ENCODE data around the gene NALCN.

The NALCN gene

GRCh38 chr13:101332583-101332982 lies 83.7 kb downstream of the NALCN start:
- Histone ChIP-seq H3K27me3 (replicated peaks; ENCODE audit: control insufficient read depth, insufficient read depth, low read length) (no peaks in the 10 kb centered on the region), H3K4me3 (replicated peaks; ENCODE audit: low read depth, low read length) (no peak overlapping the region), H3K36me3 (ENCODE audit: control insufficient read depth, insufficient read depth, low read length) (no peaks in the 10 kb centered on the region)
- TF ChIP-seq, protein P1, sequence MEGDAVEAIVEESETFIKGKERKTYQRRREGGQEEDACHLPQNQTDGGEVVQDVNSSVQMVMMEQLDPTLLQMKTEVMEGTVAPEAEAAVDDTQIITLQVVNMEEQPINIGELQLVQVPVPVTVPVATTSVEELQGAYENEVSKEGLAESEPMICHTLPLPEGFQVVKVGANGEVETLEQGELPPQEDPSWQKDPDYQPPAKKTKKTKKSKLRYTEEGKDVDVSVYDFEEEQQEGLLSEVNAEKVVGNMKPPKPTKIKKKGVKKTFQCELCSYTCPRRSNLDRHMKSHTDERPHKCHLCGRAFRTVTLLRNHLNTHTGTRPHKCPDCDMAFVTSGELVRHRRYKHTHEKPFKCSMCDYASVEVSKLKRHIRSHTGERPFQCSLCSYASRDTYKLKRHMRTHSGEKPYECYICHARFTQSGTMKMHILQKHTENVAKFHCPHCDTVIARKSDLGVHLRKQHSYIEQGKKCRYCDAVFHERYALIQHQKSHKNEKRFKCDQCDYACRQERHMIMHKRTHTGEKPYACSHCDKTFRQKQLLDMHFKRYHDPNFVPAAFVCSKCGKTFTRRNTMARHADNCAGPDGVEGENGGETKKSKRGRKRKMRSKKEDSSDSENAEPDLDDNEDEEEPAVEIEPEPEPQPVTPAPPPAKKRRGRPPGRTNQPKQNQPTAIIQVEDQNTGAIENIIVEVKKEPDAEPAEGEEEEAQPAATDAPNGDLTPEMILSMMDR (IDR thresholded peaks at IDR 0.05; ENCODE audit: insufficient read depth, low read length, poor library complexity, severe bottlenecking), result no peak
- DNase-seq (ENCODE audit: extremely low read depth, insufficient read length), result no peak

DNA sequence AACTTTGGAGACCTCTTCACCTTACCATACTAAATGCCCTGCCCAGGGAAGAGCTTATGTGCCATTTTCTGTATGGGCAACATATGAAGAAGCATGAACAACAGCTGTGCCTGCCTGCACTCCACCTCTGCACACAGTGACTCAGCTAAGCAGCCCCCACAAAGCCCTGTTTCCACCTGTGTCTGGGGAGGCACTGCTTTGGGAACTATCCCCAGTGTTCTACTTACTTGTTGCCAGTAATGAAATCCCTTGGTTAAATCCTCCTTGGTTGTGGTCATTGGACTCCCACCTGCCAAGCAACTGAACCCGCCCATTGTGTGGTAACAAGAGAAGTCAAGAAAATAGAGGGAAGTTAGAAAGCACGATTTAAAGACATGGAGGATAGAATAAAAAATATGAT lies 84.6 kb downstream of the NALCN start:
- TF ChIP-seq, protein P1 (IDR thresholded peaks at IDR 0.05; ENCODE audit: insufficient read depth, low read length, poor library complexity, severe bottlenecking), result no peak
- Histone ChIP-seq H3K27me3 (replicated peaks; ENCODE audit: control insufficient read depth, insufficient read depth, low read length) (no peaks in the 10 kb centered on the region), H3K36me3 (ENCODE audit: control insufficient read depth, insufficient read depth, low read length) (no peaks in the 10 kb centered on the region), H3K4me3 (replicated peaks; ENCODE audit: low read depth, low read length) (no peak overlapping the region)
- no peak for DNase-seq (ENCODE audit: extremely low read depth, insufficient read length)

DNA sequence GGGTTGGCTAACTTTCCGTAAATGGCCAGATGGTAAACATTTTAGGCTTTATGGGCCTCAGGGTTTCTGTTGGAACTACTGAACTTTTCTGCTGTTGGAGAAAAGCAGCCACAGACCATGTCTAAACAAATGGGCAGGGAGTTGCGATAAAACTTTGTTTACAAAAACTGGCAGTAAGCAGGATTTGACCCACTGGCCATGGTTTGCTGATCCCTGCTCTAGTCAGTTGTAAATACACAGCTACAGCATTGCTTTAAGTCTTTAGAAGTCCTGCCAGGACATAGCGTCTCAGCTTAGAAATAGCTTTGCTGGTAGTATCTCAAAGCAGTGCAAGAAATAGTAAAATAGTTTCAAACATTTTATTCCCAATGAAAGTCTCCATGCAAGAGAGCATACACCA lies 88.4 kb downstream of the NALCN start:
- TF ChIP-seq, protein P1 (IDR thresholded peaks at IDR 0.05; ENCODE audit: insufficient read depth, low read length, poor library complexity, severe bottlenecking), result no peak
- H3K27me3 ChIP-seq (replicated peaks; ENCODE audit: control insufficient read depth, insufficient read depth, low read length), result no peaks in the 10 kb centered on the region
- no peak for DNase-seq (ENCODE audit: extremely low read depth, insufficient read length)
- no peaks in the 10 kb centered on the region for H3K36me3 ChIP-seq (ENCODE audit: control insufficient read depth, insufficient read depth, low read length)
- no peak overlapping the region for H3K4me3 ChIP-seq (replicated peaks; ENCODE audit: low read depth, low read length)

DNA sequence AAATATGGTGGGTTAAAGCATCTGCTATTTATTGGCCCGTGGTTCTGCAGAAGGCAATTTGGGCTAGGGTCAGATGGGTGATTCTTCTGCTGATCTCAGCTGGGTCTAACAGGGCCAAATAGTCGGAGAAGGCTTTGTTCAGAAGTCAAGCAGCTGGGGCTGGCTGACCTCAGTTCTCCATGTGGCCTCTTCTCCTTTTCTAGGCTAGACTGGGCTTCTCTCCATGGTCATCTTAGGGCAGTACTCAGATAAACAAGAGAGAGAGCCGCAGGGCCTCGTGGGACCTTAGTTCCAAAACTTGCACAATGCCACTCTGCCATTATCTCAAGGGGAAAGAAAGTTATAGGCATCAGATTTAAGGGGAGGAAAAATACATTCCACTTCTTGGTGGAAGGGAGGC lies 89.6 kb downstream of the NALCN start:
- Histone ChIP-seq H3K27me3 (replicated peaks; ENCODE audit: control insufficient read depth, insufficient read depth, low read length) (no peaks in the 10 kb centered on the region), H3K36me3 (ENCODE audit: control insufficient read depth, insufficient read depth, low read length) (no peaks in the 10 kb centered on the region), H3K4me3 (replicated peaks; ENCODE audit: low read depth, low read length) (no peak overlapping the region)
- DNase-seq (ENCODE audit: extremely low read depth, insufficient read length), result no peak
- TF ChIP-seq, protein P1 (IDR thresholded peaks at IDR 0.05; ENCODE audit: insufficient read depth, low read length, poor library complexity, severe bottlenecking), result no peak

- no peaks in the 10 kb centered on the region for H3K36me3 ChIP-seq (ENCODE audit: control insufficient read depth, insufficient read depth, low read length)
- no peak overlapping the region for H3K4me3 ChIP-seq (replicated peaks; ENCODE audit: low read depth, low read length)
- TF ChIP-seq, protein P1 (IDR thresholded peaks at IDR 0.05; ENCODE audit: insufficient read depth, low read length, poor library complexity, severe bottlenecking), result no peak
- DNase-seq (ENCODE audit: extremely low read depth, insufficient read length), result no peak
- H3K27me3 ChIP-seq (replicated peaks; ENCODE audit: control insufficient read depth, insufficient read depth, low read length), result no peaks in the 10 kb centered on the region
Measured at GRCh38 chr13:101325423-101325822, 90.9 kb downstream of the NALCN start.

GRCh38 chr13:101323601-101324000 lies 92.7 kb downstream of the NALCN start:
- no peak for DNase-seq (ENCODE audit: extremely low read depth, insufficient read length)
- TF ChIP-seq, protein P1 (IDR thresholded peaks at IDR 0.05; ENCODE audit: insufficient read depth, low read length, poor library complexity, severe bottlenecking), result no peak
- no peaks in the 10 kb centered on the region for H3K27me3 ChIP-seq (replicated peaks; ENCODE audit: control insufficient read depth, insufficient read depth, low read length)
- no peaks in the 10 kb centered on the region for H3K36me3 ChIP-seq (ENCODE audit: control insufficient read depth, insufficient read depth, low read length)
- no peak overlapping the region for H3K4me3 ChIP-seq (replicated peaks; ENCODE audit: low read depth, low read length)
